Hippocampal formation (tissue), 2 donors: ENCODE measurements around the gene OVOL2.

Experiments
- DNase-seq, 2 donors: peaks; one replicate each; lab custom pipeline; 2025; lab: John Stamatoyannopoulos, UW

OVOL2 gene

DNA sequence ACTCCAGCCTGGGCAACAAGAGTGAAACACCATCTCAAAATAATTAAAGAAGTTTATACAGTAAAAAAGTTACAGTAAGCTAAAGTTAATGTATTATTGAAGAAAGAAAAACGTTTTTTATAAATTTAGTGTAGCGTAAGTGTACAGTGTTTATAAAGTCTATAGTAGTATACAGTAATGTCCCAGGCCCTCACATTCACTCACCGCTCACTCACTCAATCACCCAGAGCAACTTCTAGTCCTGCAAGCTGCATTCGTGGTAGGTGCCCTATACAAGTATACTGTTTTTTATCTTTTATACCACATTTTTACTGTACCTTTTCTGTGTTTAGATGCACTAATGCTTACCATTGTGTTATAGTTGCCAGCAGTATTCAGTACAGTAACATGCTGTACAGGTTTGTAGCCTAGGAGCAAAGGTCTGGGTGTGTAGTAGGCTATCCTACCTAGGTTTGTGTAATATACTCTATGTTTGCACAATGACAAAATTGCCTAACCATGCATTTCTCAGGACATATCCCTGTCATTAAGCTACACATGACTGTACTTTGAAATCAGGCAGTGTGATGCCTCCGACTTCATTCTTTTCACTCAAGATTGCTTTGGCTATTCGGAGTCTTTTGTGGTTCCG lies 72.2 kb downstream of the OVOL2 start:
- no peak for DNase-seq

- no peak for DNase-seq
Measured at GRCh38 chr20:17976305-17976704, 81.4 kb downstream of the OVOL2 start.
